Dermis microvascular lymphatic vessel endothelial cell (primary cell): ENCODE data around the gene DCAF17. TPM values are rescaled to one million over a fixed set of nuclear protein-coding genes. Genes with fewer than 3 reads are reported as not detected.

Source experiments
- DNase-seq, 2 donors: peaks; one replicate each; pipeline versions ENCODE4 v3.0.0 to v3.0.0-alpha.2; 2010; ENCODE audit warnings: low read depth in 2 of 2
- total RNA-seq: library from RNA; depleted of rRNA; stranded (reverse); fragments of >200 nt; gene quantifications from 2 replicates; pipeline ENCODE4 v1.2.1, GENCODE V29; 2014

DCAF17 gene
- 12.1 and 12.5 TPM in 2 replicates for total RNA-seq

GRCh38 chr2:171434013-171434989 lies at the start of gene DCAF17:
DCAF17 (plus strand) TSS chr2:171434226; CDS start chr2:171434578, 352 bp downstream.
- DNase-seq, result peak; percentile 83 to 96

DNA sequence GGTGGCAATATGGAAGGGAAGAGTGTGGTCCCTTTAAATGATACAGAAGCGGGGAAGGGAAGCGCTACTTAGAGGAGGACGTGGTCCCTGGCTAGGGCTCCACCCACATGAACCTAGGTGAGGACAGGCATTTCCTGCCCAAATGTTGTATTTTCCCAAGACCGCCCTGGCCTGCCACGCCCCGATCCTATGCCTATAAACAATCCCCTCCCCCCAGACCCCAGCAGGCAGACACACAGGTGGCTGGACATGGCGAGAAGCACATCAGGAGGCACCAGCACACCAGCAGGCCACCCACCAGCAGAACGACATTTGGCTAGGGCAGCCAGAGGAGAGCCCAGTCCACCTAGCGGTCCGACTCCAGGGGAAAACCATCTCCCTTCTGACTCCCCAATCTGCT lies 47.4 kb upstream of the DCAF17 start:
- peak; percentile 35 to 72 for DNase-seq

- DNase-seq, result no peak
Observed at GRCh38 chr2:171387052-171387451, 47.0 kb upstream of the DCAF17 start.

GRCh38 chr2:171389325-171389724 lies 44.7 kb upstream of the DCAF17 start:
- no peak for DNase-seq

DNA sequence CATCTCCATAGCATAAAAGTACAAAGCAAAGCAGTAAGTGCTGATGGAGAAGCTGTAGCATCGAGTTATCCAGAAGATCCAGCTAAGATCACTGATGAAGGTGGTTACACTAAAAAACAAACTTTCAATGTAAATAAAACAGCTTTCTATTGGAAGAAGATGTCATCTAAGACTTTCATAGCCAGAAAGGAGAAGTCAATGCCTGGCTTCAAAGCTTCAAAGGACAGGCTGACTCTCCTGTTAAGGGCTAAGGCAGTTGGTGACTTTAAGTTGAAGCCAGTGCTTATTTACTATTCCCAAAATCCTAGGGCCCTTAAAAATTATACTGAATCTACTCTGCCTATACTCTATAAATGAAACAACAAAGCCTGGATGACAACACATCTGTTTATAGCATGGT lies 44.2 kb upstream of the DCAF17 start:
- DNase-seq, result no peak

- DNase-seq, result peak in 1 of 2 donors; percentile 93
Observed at GRCh38 chr2:171390941-171391516, 43.0 kb upstream of the DCAF17 start.

DNA sequence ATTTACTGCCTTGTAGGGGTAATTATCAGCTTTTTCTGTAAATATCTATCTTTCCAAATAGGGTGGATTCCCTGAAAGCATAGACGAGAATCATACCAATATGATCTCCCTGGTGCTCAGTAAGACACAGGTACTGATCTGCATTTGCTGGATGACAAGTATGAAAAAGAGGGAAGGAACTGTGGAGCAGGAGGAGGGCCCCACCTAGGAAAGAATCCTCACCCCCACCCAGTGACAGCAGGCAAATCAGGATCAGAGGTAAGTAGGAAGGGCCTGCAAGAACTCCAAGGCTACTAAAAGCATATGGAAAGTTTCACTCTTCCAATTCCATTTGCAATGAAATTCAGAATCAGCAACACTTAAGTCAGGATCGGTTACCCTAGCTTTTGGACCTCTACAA lies 42.5 kb upstream of the DCAF17 start:
- no peak for DNase-seq

GRCh38 chr2:171393487-171393886 lies 40.5 kb upstream of the DCAF17 start:
- DNase-seq, result no peak

- DNase-seq, result no peak
Observed at GRCh38 chr2:171394164-171394740, 39.8 kb upstream of the DCAF17 start.

GRCh38 chr2:171399292-171399691 lies 34.7 kb upstream of the DCAF17 start:
- no peak for DNase-seq

DNA sequence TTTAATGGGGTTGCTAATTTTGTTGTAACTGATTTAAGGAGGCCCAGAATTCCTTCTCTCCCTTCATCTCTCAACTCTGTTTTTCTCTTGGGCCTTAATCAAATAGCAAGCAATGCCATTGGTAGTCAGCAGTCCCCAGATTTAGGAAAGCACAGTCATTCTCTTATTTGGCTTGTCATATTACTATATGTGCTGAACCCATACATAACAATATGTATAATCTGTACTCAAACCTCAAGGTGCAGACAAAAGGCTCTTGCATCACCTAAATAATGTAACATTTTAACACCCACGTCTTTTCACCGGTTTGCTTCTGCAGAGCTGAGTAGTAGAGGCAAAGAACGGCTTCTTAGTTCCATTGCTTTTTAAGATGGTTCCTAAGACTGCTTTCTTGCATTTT lies 33.6 kb upstream of the DCAF17 start:
- DNase-seq, result no peak

- DNase-seq, result no peak
Observed at GRCh38 chr2:171401947-171402346, 32.1 kb upstream of the DCAF17 start.

DNA sequence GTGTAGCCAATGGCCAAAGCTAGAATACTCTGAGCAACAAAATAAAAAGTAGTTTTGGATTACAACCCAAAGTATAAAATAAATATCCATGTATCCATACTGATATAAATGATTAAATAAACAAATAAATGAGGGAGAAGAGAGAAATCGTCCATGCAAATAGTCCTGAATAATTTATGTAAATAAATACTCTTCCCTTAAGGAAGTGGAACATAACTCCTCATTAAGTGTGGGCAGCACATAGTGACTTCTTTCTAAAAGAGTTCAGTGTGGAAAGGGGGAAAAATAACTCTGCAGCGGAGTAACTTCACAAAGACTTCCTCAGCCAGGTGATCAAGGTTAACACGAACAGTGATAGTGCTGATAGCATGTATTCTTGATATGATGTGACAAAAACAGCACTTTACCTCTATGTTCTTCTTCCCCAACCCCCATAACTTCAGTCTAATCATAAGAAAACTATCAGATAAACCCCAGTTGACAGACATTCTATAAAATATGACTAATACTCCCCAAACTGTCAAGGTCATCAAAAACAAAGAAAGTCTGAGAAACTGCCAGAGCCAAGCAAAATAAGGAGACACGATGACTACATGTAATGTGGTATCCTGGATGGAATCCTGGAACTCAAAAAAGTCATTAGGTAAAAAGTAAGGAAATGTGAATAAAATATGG lies 31.0 kb upstream of the DCAF17 start:
- peak in 1 of 2 donors; percentile 86 for DNase-seq

- peak; percentile 90 to 94 for DNase-seq
Observed at GRCh38 chr2:171404261-171404660, 29.8 kb upstream of the DCAF17 start.

GRCh38 chr2:171404719-171405118 lies 29.3 kb upstream of the DCAF17 start:
- no peak for DNase-seq

DNA sequence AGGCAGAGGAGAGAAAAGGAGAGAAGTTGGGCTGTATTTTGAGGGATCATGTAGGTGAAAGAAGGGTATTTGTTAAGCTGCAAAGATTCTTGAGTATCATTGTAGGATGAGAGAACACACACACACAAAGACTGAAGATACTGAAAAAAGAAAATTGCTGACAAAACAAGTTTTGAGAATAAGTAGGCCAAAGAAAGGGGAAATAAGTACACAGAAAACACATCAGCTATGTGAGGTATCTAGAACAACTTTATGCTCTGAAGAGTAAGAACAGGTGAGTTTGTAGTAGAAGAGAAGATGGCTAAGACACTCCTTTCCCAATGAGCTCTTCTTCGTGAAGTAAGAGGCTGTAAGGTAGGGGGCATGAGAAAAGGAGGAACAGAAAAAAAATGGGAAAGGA lies 28.5 kb upstream of the DCAF17 start:
- DNase-seq, result no peak

DNA sequence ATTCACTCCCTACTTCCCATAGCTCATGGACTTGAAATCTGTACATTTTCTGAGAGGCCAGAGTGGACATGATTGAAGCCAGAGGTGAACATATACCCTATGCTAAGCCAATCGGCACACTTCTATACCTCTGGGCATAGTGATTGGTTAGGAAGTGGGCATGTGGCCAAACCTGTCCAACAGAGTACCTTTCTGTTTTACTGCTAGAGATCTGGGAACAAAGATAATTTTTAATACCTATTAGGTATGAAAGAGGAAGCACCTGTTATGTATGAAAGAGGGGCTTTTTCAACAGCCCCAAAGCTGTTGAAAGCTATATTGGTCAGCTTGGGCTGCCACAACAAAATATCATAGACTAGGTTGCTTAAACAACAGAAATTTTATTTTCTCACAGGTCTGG lies 28.0 kb upstream of the DCAF17 start:
- peak in 1 of 2 donors; percentile 29 for DNase-seq

- DNase-seq, result no peak
Observed at GRCh38 chr2:171407030-171407675, 26.9 kb upstream of the DCAF17 start.

- no peak for DNase-seq
Observed at GRCh38 chr2:171407676-171408044, 26.4 kb upstream of the DCAF17 start.

DNA sequence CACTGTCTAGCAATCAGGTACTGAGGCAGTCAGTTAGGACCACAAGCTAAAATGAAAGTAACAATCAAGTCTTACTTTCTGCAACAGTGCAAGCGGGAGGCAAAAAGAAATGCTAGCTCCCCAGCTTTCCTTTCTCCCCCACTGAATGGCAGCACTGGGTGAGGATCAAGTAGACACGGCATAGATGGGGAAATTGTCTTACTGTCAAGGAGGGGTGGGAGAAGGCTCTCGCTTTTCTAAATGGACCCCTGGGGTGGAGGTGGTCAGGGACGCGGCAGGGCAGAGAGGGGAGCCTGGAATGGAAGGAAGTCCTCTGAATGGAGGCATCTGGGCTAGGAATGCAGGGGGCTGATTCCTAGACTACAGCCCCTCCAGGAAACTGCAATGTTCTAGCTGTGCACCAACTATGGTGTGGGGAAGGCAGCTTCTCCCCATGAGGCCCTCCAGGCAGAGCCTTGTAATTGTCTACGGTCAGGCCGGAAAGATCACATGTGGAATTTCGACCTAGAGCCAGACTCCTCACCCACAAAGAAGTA lies 24.5 kb upstream of the DCAF17 start:
- no peak for DNase-seq

GRCh38 chr2:171410101-171410500 lies 23.9 kb upstream of the DCAF17 start:
- no peak for DNase-seq
